Right kidney (tissue), 9 donors: Measurements from ENCODE around the gene STON1.
A peak's percentile ranks its signal among the peaks of the same experiment; 100 is the strongest.
"Not testable (repeated sequence)": the region's sequence is repeated elsewhere in the genome, so short reads cannot be mapped to it uniquely, and the experiment has no call there.

Source experiments
- DNase-seq: peaks from one replicate; pipeline ENCODE4 v3.0.0-alpha.2; 2016
- long read RNA-seq, 8 donors: transcript quantifications; one replicate each; lab custom pipeline, GENCODE V29; 2026

Gene STON1, protein sequence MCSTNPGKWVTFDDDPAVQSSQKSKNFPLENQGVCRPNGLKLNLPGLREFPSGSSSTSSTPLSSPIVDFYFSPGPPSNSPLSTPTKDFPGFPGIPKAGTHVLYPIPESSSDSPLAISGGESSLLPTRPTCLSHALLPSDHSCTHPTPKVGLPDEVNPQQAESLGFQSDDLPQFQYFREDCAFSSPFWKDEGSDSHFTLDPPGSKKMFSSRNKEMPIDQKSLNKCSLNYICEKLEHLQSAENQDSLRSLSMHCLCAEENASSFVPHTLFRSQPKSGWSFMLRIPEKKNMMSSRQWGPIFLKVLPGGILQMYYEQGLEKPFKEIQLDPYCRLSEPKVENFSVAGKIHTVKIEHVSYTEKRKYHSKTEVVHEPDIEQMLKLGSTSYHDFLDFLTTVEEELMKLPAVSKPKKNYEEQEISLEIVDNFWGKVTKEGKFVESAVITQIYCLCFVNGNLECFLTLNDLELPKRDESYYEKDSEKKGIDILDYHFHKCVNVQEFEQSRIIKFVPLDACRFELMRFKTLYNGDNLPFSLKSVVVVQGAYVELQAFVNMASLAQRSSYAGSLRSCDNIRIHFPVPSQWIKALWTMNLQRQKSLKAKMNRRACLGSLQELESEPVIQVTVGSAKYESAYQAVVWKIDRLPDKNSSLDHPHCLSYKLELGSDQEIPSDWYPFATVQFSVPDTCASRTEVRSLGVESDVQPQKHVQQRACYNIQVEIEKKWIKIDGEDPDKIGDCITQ
- long read RNA-seq, donor 1, full-length matches to known transcripts: 2 of 2 reads
- long read RNA-seq, donor 1, partial matches to known transcripts: 0 of 2 reads
- long read RNA-seq, donor 1, other reads (novel, unspliced or antisense): 0 of 2 reads
- long read RNA-seq, donor 2: 0 reads
- long read RNA-seq, donor 3, full-length matches to known transcripts: 1 of 1 reads
- long read RNA-seq, donor 3, partial matches to known transcripts: 0 of 1 reads
- long read RNA-seq, donor 3, other reads (novel, unspliced or antisense): 0 of 1 reads
- long read RNA-seq, donor 4, full-length matches to known transcripts: 3 of 42 reads
- long read RNA-seq, donor 4, partial matches to known transcripts: 39 of 42 reads
- long read RNA-seq, donor 4, other reads (novel, unspliced or antisense): 0 of 42 reads
- long read RNA-seq, donor 5, full-length matches to known transcripts: 1 of 1 reads
- long read RNA-seq, donor 5, partial matches to known transcripts: 0 of 1 reads
- long read RNA-seq, donor 5, other reads (novel, unspliced or antisense): 0 of 1 reads
- long read RNA-seq, donor 6, full-length matches to known transcripts: 1 of 19 reads
- long read RNA-seq, donor 6, partial matches to known transcripts: 18 of 19 reads
- long read RNA-seq, donor 6, other reads (novel, unspliced or antisense): 0 of 19 reads
- long read RNA-seq, donor 7, full-length matches to known transcripts: 2 of 35 reads
- long read RNA-seq, donor 7, partial matches to known transcripts: 33 of 35 reads
- long read RNA-seq, donor 7, other reads (novel, unspliced or antisense): 0 of 35 reads
- long read RNA-seq, donor 8, full-length matches to known transcripts: 2 of 15 reads
- long read RNA-seq, donor 8, partial matches to known transcripts: 13 of 15 reads
- long read RNA-seq, donor 8, other reads (novel, unspliced or antisense): 0 of 15 reads

GRCh38 chr2:48530033-48530811 lies at the start of gene STON1:
Gene STON1, plus strand, starts transcription at chr2:48530154. Its CDS starts 50,480 bp downstream, at chr2:48580634.
- peak; percentile 88 for DNase-seq

- no peak for DNase-seq
These were observed 49.4 kb upstream of the STON1 start for GRCh38 chr2:48480526-48480925.

DNA sequence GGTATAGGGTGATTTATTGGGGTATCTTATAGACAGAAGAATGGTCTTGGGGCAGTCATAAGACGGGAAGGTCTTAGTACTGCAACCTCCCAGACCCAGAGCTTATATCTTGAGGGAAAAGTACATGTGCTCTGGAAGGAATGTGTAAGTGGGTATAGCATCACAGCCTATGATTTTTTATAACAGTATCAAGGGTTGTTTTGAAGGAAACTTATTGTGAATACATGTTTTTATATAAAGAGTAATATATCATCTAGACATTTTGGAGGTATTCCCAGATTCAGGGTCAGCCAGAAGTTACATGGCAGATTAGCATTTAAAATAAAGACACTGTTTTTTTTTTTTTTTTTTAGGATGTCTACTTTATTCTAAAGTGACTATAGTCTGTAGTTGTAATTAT lies 47.6 kb upstream of the STON1 start:
- peak; percentile 8 for DNase-seq

DNA sequence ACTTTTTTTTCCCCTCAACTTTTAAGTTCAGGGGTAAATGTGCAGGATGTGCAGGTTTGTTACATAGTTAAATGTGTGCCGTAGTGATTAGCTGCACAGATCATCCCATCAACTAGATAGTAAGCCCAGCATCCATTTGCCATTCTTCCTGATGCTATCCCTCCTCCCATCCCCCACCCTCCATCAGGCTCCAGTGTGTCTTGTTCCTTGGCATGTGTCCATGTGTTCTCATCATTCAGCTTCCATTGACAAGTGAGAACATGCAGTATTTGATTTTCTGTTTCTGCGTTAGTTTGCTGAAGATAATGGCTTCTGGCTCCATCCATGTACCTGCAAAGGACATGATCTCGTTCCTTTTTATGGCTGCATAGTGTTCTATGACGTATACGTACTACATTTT lies 47.2 kb upstream of the STON1 start:
- peak; percentile 42 for DNase-seq

GRCh38 chr2:48483506-48483905 lies 46.4 kb upstream of the STON1 start:
- DNase-seq: no peak

DNA sequence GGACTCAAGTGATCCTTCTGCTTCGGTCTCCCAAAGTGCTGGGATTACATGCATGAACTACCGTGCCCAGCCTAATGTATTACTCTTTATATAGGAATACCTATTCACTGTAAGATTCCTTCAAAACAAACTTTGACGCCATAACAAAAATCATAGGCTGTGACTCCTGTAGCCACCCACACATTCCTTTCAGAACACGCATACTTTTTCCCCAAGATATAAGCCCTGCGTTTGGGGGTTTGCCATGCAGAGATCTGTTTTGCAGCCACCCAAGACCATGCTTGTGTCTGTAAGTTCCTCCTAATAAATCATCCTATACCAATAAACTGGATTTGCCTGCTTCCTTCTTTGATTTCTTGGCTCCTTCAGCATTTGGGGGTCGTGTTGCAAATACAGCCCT lies 46.0 kb upstream of the STON1 start:
- peak; percentile 10 for DNase-seq

GRCh38 chr2:48488545-48488944 lies 41.4 kb upstream of the STON1 start:
- no peak for DNase-seq

DNA sequence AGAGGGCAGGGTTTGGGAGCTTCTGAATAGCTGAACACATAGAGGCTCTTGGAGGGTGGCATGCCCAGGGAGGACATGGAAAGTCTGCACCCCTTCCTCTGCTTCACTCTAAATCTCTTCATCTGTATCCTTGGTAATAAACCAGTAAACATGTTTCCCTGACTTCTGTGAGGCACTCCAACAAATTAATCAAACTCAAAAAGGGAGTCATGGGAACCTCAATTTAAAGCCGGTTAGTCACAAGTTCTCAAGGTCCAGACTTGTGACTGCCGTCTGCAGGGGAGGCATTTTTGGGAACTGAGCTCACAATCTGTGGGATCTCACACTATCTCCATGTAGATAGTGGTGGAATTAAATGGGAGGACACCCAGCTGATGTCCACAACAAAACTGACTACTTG lies 33.1 kb upstream of the STON1 start:
- DNase-seq: no peak

DNA sequence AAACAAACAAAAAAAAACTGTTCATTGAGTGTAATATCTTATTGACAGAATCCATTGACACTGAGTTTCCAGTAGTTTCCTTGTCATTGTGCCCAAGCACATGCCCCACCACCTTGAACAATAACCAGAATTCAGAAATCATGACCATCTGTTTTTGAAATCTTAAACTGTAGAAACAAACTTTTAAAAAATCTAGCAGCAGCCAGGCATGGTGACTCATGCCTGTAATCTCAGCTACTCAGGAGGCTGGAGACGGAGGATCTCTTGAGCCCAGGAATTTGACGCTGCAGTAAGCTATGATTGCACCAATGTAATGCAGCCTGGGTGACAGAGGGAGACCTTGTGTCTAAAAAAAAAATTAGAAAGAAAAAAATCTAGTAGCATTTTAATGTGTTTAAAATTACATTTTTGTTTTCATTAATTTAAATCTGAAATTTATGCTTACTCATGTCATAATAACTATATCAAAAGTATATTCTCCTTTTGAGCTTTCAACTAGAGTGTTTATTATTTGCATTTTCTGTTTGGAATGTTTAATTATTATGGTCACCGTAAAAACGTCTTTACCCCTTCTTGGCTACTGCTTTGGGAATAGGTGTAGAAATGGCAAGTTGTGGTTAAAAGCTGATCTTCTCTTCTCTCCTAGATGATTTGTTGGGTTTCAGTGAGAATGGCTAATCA lies 25.2 kb upstream of the STON1 start:
- DNase-seq: no peak

GRCh38 chr2:48507111-48507510 lies 22.8 kb upstream of the STON1 start:
- no peak for DNase-seq

DNA sequence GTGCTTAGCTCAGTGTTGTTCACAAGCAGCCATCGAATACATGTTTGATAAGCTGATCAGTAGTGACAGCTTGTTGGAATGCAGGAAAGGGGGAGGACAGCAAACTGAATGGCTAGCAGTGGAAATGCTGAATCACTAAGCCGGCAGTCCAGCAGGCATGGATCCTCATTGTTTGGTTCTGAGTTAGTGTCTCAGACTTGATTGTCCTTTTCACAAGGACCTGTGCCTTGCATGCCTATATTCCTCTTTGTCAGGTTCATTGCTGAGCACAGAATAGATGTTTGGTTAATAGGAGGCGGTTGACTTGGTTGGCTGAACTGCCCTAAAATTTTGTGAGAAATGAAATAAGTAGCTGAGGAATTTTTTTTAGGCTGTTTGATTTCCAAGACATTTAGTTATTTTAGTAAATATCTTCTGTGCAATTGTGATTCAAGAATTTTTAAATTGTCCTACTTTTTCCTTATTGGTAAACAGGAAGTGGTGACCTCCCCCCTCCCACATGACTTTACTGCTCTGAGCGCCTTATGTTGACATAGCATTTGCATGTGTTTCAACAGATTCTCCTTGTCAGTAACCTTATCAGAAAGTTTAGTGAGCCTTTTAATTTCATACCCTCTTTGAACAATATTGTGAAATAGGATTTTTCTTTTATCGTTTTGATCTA lies 21.4 kb upstream of the STON1 start:
- no peak for DNase-seq

DNA sequence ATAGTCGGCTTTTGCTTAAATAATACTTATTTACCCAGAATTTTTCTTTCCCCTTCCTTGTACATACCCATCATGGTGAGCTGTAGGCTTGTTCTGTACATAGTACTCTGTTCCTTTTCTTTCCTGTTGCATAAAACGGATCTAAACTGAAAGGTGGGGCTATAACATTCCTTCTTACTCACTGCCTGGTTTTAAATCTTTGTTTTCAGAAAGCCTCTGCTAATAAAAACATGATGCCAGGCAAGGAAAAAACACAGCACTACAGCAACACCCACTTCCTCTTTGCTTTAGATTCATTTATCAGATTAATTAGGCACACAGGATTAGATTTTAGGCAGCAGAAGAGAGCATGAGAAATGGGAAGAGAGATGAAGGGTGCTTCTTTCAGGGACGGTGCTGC lies 19.6 kb upstream of the STON1 start:
- DNase-seq: no peak

GRCh38 chr2:48511849-48512470 lies 18.0 kb upstream of the STON1 start:
- no peak for DNase-seq

- no peak for DNase-seq
These were observed 17.4 kb upstream of the STON1 start for GRCh38 chr2:48512571-48512970.

DNA sequence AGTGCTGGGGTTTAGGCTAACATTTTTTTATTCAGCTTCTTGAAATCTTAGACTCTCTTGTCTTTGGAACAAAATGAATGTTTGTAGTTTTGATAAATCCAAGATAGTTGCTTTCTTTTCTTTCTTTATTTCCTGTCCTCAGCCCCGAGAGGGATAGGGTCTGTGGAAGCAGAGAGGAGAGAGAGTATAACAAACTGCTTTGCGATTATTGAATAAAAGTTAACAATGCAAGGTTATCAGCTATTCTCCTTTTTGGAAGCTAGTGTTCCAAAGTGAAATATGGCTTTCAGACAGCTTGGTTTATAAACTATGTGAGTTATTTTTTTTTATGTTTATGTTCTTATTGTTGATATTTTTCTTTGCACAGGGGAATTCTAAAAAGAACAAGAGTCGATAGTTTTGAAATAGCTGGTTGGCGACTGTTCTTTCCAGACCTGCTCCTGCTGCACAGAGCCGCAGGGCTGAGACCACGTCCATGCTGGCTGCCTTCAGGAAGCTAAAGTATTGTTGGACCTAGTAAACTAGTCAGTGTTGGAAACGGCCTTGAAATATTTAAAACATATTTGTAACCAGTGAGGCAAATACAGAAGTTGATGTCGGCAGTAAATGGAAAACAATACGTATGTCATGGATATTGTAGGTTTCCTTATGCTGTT lies 15.5 kb upstream of the STON1 start:
- DNase-seq: no peak

DNA sequence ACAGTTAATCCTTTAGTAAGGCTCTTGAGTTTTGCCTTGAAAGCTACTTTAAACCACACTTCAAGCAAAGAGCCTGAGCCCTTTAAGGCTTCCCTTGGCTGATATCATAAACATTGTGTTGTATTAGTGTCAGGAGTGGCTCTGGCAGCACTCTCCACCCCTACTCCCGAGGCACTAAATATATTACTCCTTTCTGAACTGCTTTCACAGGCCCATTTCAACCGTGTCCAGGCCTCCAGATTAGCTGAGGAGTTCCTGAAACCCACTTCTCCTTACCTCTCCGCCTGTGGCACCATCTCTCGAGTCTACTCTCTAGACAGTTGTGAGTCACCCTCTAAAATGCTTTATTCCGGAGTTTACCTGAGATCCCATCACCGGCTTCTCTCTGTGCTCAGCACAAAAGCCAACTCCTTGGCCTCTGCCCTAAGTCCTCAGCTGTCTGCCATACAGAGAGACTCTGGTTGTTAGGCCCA lies 14.4 kb upstream of the STON1 start:
- no peak for DNase-seq

DNA sequence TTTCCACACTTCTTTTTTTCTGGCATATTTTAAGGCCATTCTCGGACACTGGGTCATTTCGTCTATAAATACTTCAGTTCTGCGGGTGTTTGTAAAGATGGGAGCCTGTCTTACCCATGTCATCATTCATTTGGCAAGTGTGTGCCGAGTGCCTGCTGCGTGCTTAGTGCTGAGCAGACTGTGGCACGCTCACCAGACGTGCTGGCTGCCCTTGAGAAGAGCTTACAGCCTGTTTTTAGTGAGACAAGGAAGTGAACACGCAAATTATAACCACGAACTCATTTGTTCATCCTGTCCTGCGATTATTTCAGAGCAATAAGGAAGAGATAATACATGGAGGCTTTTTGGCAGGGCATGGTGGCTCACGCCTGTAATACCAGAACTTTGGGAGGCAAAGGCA lies 10.4 kb upstream of the STON1 start:
- no peak for DNase-seq

- DNase-seq: not testable (repeated sequence)
These were observed 5.2 kb upstream of the STON1 start for GRCh38 chr2:48524756-48525155.
